ENCODE measurements around the gene ST7.

- TF ChIP-seq RAD21 (conservative IDR thresholded peaks at IDR 0.05) (no peak), CTCF (IDR thresholded peaks at IDR 0.05; ENCODE audit: poor library complexity, severe bottlenecking) (no peak), POLR2AphosphoS5 (IDR thresholded peaks at IDR 0.05) (no peak), MXI1 (conservative IDR thresholded peaks at IDR 0.05; ENCODE audit: poor library complexity, severe bottlenecking) (no peak), EZH2 (IDR thresholded peaks at IDR 0.05; ENCODE audit: borderline replicate concordance, insufficient read depth, low read length, poor library complexity, severe bottlenecking) (no peak), REST (IDR thresholded peaks at IDR 0.05; ENCODE audit: borderline replicate concordance) (no peak), EP300 (conservative IDR thresholded peaks at IDR 0.05; ENCODE audit: poor library complexity, severe bottlenecking) (no peak)
These were observed 14.1 kb downstream of the ST7 start for GRCh38 chr7:116967254-116967922.
